H1 (cell line): Measurements from ENCODE around the gene OTUD3. TPM values are rescaled to one million over a fixed set of nuclear protein-coding genes. Genes with fewer than 3 reads are reported as not detected.

Experiments
- CTCF ChIA-PET: fragments of 300-600 bp; sonication (Branson Sonifier 250); formaldehyde crosslinking; loops from one replicate; lab custom pipeline; 2021; ENCODE audit not compliant: partially characterized antibody; lab: Charles Lee
- POLR2A ChIA-PET: fragments of 300-600 bp; sonication (Branson Sonifier 250); formaldehyde crosslinking; loops from one replicate; lab custom pipeline; 2021; ENCODE audit warnings: inconsistent platforms; ENCODE audit not compliant: partially characterized antibody; lab: Charles Lee
- DNase-seq, 2 experiments: peaks; one replicate each; pipeline versions ENCODE4 v3.0.0 to v3.0.0-alpha.2; 2010 to 2022; ENCODE audit warnings: low spot score in 2 of 2, low read depth in 1 of 2, mixed read lengths in 1 of 2
- FAIRE-seq: peaks from 2 replicates; lab custom pipeline; 2011; peaks lifted over from hg19 to GRCh38; lab: Jason Lieb, UNC
- H2AFZ ChIP-seq: 2 replicates; pipeline ENCODE4 v1.8.1; 2012; ENCODE audit warnings: low read length, inconsistent platforms
- H2AK5ac ChIP-seq: 2 replicates; pipeline ENCODE4 v1.6.1; 2013; ENCODE audit warnings: low read depth, low read length
- H2BK120ac ChIP-seq: replicated peaks from 2 replicates; pipeline ENCODE3; 2013; ENCODE audit warnings: low read depth, low read length, inconsistent platforms
- H2BK12ac ChIP-seq: 2 replicates; pipeline ENCODE4 v1.6.1; 2013; ENCODE audit warnings: low read depth, low read length
- H2BK15ac ChIP-seq: 2 replicates; pipeline ENCODE4 v1.6.1; 2013; ENCODE audit warnings: low read length
- H2BK20ac ChIP-seq: 2 replicates; pipeline ENCODE4 v1.6.1; 2013; ENCODE audit warnings: low read length
- H2BK5ac ChIP-seq: 2 replicates; pipeline ENCODE4 v1.6.1; 2013; ENCODE audit warnings: low read depth, low read length
- H3K14ac ChIP-seq: 2 replicates; pipeline ENCODE4 v1.6.1; 2013; ENCODE audit warnings: inconsistent platforms; ENCODE audit not compliant: insufficient read length
- H3K18ac ChIP-seq: 2 replicates; pipeline ENCODE4 v1.6.1; 2013; ENCODE audit warnings: low read length; ENCODE audit errors: extremely low read depth
- H3K23ac ChIP-seq: 2 replicates; pipeline ENCODE4 v1.6.1; 2013; ENCODE audit warnings: inconsistent platforms; ENCODE audit not compliant: insufficient read length
- H3K23me2 ChIP-seq: 2 replicates; pipeline ENCODE4 v1.6.1; 2013; ENCODE audit warnings: low read depth, low read length
- H3K27ac ChIP-seq: 2 replicates; pipeline ENCODE4 v1.6.1; 2011; ENCODE audit warnings: low read depth, low read length, inconsistent platforms
- H3K27me3 ChIP-seq, 4 experiments: replicated peaks in 1 of 4; 1 replicate in 1 of 4; 2 replicates in 3 of 4; pipeline versions ENCODE4 v1.6.1 to v1.8.1; 2011 to 2013; ENCODE audit warnings: low read length in 3 of 4, mild to moderate bottlenecking in 3 of 4, inconsistent platforms in 2 of 4, mixed read lengths in 2 of 4, moderate library complexity in 1 of 4; ENCODE audit not compliant: control insufficient read depth in 3 of 4, insufficient read depth in 3 of 4; ENCODE audit errors: extremely low read depth in 1 of 4
- H3K36me3 ChIP-seq, 4 experiments: 2 replicates each; pipeline versions ENCODE4 v1.6.1 to v1.8.1; 2011 to 2013; ENCODE audit warnings: mild to moderate bottlenecking in 4 of 4, low read length in 3 of 4, moderate library complexity in 2 of 4, control low read depth in 1 of 4, inconsistent platforms in 1 of 4; ENCODE audit not compliant: insufficient read depth in 4 of 4, control insufficient read depth in 2 of 4
- H3K4ac ChIP-seq: replicated peaks from 2 replicates; pipeline ENCODE3; 2013; ENCODE audit warnings: low read length, low read depth, mixed read lengths, inconsistent platforms; ENCODE audit not compliant: insufficient read length
- H3K4me1 ChIP-seq, 4 experiments: replicated peaks in 1 of 4; 1 replicate in 1 of 4; 2 replicates in 3 of 4; pipeline versions ENCODE4 v1.6.1 to v1.8.1; 2011 to 2013; ENCODE audit warnings: low read length in 3 of 4, inconsistent platforms in 2 of 4, mixed read lengths in 1 of 4; ENCODE audit not compliant: insufficient read depth in 4 of 4, control insufficient read depth in 3 of 4
- H3K4me2 ChIP-seq, 2 experiments: 2 replicates each; pipeline versions ENCODE4 v1.6.1 to v1.8.1; 2011 to 2013; ENCODE audit warnings: low read depth in 2 of 2, low read length in 2 of 2, control low read depth in 1 of 2, inconsistent platforms in 1 of 2, mild to moderate bottlenecking in 1 of 2; ENCODE audit not compliant: insufficient read depth in 1 of 2
- H3K4me3 ChIP-seq, 4 experiments: fragments of 200-600, 300-600 bp in 1 of 4; sonication (generic), shearing (Covaris generic), sonication (Bioruptor Twin) in 1 of 4; 2 replicates each; pipeline versions ENCODE4 v1.5.1 to v1.8.1; 2011 to 2016; ENCODE audit warnings: low read length in 4 of 4, low read depth in 3 of 4, control low read depth in 2 of 4, inconsistent platforms in 2 of 4, mild to moderate bottlenecking in 2 of 4, mixed read lengths in 1 of 4, moderate library complexity in 1 of 4; ENCODE audit not compliant: insufficient read depth in 2 of 4; ENCODE audit errors: extremely low read depth in 1 of 4
- H3K56ac ChIP-seq: replicated peaks from 2 replicates; pipeline ENCODE3; 2013; ENCODE audit warnings: low read depth, mild to moderate bottlenecking, mixed read lengths, low read length, inconsistent platforms; ENCODE audit not compliant: insufficient read length
- H3K79me1 ChIP-seq: 2 replicates; pipeline ENCODE4 v1.6.1; 2013; ENCODE audit warnings: low read depth, low read length, control low read depth
- H3K79me2 ChIP-seq, 2 experiments: 2 replicates each; pipeline versions ENCODE4 v1.6.1 to v1.8.1; 2012 to 2013; ENCODE audit warnings: low read length in 2 of 2, mild to moderate bottlenecking in 2 of 2, inconsistent platforms in 1 of 2; ENCODE audit not compliant: insufficient read depth in 2 of 2, control insufficient read depth in 1 of 2
- H3K9ac ChIP-seq, 4 experiments: replicated peaks in 1 of 4; 1 replicate in 1 of 4; 2 replicates in 3 of 4; pipeline versions ENCODE4 v1.6.1 to v1.8.1; 2011 to 2013; ENCODE audit warnings: low read depth in 3 of 4, low read length in 3 of 4, control low read depth in 2 of 4, mild to moderate bottlenecking in 2 of 4, moderate library complexity in 2 of 4, inconsistent platforms in 1 of 4; ENCODE audit errors: extremely low read depth in 1 of 4
- H3K9me3 ChIP-seq, 2 experiments: 2 replicates each; pipeline versions ENCODE4 v1.6.1 to v1.8.1; 2012 to 2013; ENCODE audit warnings: mild to moderate bottlenecking in 2 of 2, moderate library complexity in 2 of 2, control low read depth in 1 of 2, inconsistent platforms in 1 of 2, low read depth in 1 of 2, low read length in 1 of 2, mixed read lengths in 1 of 2; ENCODE audit not compliant: insufficient read depth in 2 of 2
- H4K20me1 ChIP-seq, 2 experiments: replicated peaks in 1 of 2; 2 replicates each; pipeline versions ENCODE3 to v1.8.1; 2011 to 2013; ENCODE audit warnings: inconsistent platforms in 2 of 2, low read length in 2 of 2, mild to moderate bottlenecking in 1 of 2; ENCODE audit not compliant: insufficient read depth in 2 of 2, control insufficient read depth in 1 of 2
- H4K5ac ChIP-seq: 2 replicates; pipeline ENCODE4 v1.6.1; 2013; ENCODE audit warnings: low read length, low read depth, mixed read lengths, inconsistent platforms; ENCODE audit not compliant: insufficient read length
- H4K8ac ChIP-seq: 2 replicates; pipeline ENCODE4 v1.8.0; 2013; ENCODE audit warnings: mild to moderate bottlenecking, moderate library complexity, low read length, inconsistent platforms; ENCODE audit not compliant: insufficient read depth; ENCODE audit errors: extremely low read depth
- H4K91ac ChIP-seq: replicated peaks from 2 replicates; pipeline ENCODE3; 2013; ENCODE audit warnings: low read length, mixed read lengths, inconsistent platforms; ENCODE audit not compliant: insufficient read length
- EGR1 ChIP-seq: IDR thresholded peaks from 2 replicates; pipeline ENCODE4 v1.6.1; 2011; ENCODE audit warnings: low read depth, low read length, borderline replicate concordance
- EZH2 ChIP-seq: fragments of 200-600 bp; sonication (generic); IDR thresholded peaks from 2 replicates; pipeline ENCODE4 v1.7.1; 2012; ENCODE audit warnings: low read depth, mild to moderate bottlenecking, moderate library complexity, low read length, inconsistent platforms; ENCODE audit not compliant: severe bottlenecking
- HDAC6 ChIP-seq: IDR thresholded peaks from one replicate; pipeline ENCODE4 v1.7.1; 2012; ENCODE audit warnings: low read depth, mild to moderate bottlenecking, inconsistent platforms, low read length, moderate library complexity
- JUND ChIP-seq: IDR thresholded peaks from 2 replicates; pipeline ENCODE4 v1.6.1; 2011; ENCODE audit warnings: mild to moderate bottlenecking, improper control_type of control experiment, low read length
- KDM4A ChIP-seq: IDR thresholded peaks from one replicate; pipeline ENCODE4 v1.7.1; 2012; ENCODE audit warnings: low read depth, mild to moderate bottlenecking, moderate library complexity, low read length, inconsistent platforms; ENCODE audit not compliant: severe bottlenecking
- NANOG ChIP-seq: IDR thresholded peaks from 2 replicates; pipeline ENCODE4 v1.6.1; 2011; ENCODE audit warnings: low read length, low read depth, mild to moderate bottlenecking, inconsistent platforms; ENCODE audit not compliant: insufficient read depth, poor library complexity, severe bottlenecking
- POLR2AphosphoS5 ChIP-seq: IDR thresholded peaks from 2 replicates; pipeline ENCODE4 v1.6.1; 2011; ENCODE audit warnings: low read depth, low read length
- RFX5 ChIP-seq: IDR thresholded peaks from 2 replicates; pipeline ENCODE4 v1.6.1; 2011; ENCODE audit warnings: low read depth, low read length, improper control_type of control experiment, borderline replicate concordance
- RNF2 ChIP-seq: fragments of 200-900, 300-1000 bp; sonication (generic); IDR thresholded peaks from 2 replicates; pipeline ENCODE4 v1.7.1; 2016; ENCODE audit warnings: borderline replicate concordance, low read depth, mild to moderate bottlenecking, antibody characterized with exemption, low read length; ENCODE audit not compliant: poor library complexity, severe bottlenecking; ENCODE audit errors: missing control alignments
- SIN3A ChIP-seq, 2 experiments: IDR thresholded peaks in 1 of 2; conservative IDR thresholded peaks in 1 of 2; 2 replicates each; pipeline ENCODE4 v1.6.1; 2011 to 2012; ENCODE audit warnings: low read length in 2 of 2, improper control_type of control experiment in 1 of 2, low read depth in 1 of 2, mild to moderate bottlenecking in 1 of 2
- SIRT6 ChIP-seq: IDR thresholded peaks from one replicate; pipeline ENCODE4 v1.7.1; 2012; ENCODE audit warnings: low read length, inconsistent platforms
- SIX5 ChIP-seq: IDR thresholded peaks from 2 replicates; pipeline ENCODE4 v1.6.1; 2011; ENCODE audit warnings: mild to moderate bottlenecking, low read depth, low read length
- WGBS, 2 experiments: shearing (Covaris generic) in 1 of 2; methylation state at CpG; one replicate each; pipeline versions ENCODE4 v1.1.6 to v1.1.7; 2013 to 2015; ENCODE audit warnings: low lambda C conversion rate in 2 of 2, mixed read lengths in 2 of 2, inconsistent platforms in 1 of 2, low coverage in 1 of 2, missing lambda C conversion rate in 1 of 2; ENCODE audit not compliant: insufficient replicate concordance in 2 of 2, insufficient coverage in 1 of 2, insufficient read length in 1 of 2; ENCODE audit errors: extremely low coverage in 1 of 2, missing lambda C conversion rate in 1 of 2; 5-methylcytosine and 5-hydroxymethylcytosine counted together
- polyA plus RNA-seq, 7 experiments: library from polyadenylated mRNA; depleted of rRNA in 3 of 7; stranded (reverse) in 5 of 7; unstranded in 2 of 7; fragments of >200 nt in 5 of 7; fragments of 200-250 nt in 2 of 7; gene quantifications; 1 replicate in 5 of 7; 2 replicates in 1 of 7; 4 replicates in 1 of 7; pipeline versions ENCODE4 v1.2.1 to v1.2.3, GENCODE V29; 2011 to 2013; ENCODE audit warnings: missing spikeins in 2 of 7, mixed read lengths in 2 of 7
- total RNA-seq: library from RNA; stranded (reverse); fragmentation: NEBNext Ultra II Directional; extraction: Animal tissue kit (Norgen Biotek cat#: 25700); gene quantifications from 2 replicates; pipeline ENCODE4 v1.2.1, GENCODE V29; 2021

OTUD3 gene
- total and polyA plus RNA-seq, 2 of the 8 experiments (the other 6 are each of a cell fraction or from before 2014, with no cell fraction given): 6.3 to 11.9 TPM

DNA sequence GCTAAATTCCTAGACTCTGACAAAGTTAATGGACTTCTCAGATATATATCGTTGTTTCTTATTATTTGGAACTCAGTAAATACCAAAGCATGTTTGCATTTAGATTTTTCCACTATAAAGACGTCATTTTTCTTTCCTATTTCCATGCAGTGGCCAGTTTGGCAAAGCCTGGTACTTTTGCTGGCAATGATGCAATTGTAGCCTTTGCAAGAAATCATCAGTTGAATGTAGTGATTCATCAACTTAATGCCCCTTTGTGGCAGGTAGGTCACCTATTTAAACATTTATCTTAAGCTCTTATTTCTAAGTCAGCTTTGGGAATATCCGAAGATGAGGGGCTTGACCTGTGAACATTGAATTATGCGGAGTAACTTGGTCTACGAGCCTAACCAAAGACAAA lies 12.0 kb downstream of the OTUD3 start:
- Histone ChIP-seq H3K4ac (no peak overlapping the region), H2AFZ (no peak overlapping the region), H3K23me2 (no peaks in the 10 kb centered on the region), H3K18ac (no peak overlapping the region), H2BK5ac (no peak overlapping the region), H3K36me3 (peaks cover 8 to 71% (median 46%) of the 10 kb centered on the region in 4 experiments; a peak in 7 of 8 replicates), H2BK120ac (no peak overlapping the region), H3K4me2 (no peak overlapping the region), H3K56ac (no peak overlapping the region), H3K27me3 (no peaks in the 10 kb centered on the region), H4K91ac (no peak overlapping the region), H3K4me1 (no peaks in the 10 kb centered on the region), H3K4me3 (no peak overlapping the region), H3K9me3 (no peaks in the 10 kb centered on the region), H2BK12ac (no peak overlapping the region), H3K79me1 (peaks cover 3% of the 10 kb centered on the region; the same call in 1 of the 2 replicates), H3K23ac (no peak overlapping the region), H4K8ac (no peak overlapping the region), H2BK20ac (no peak overlapping the region), H3K79me2 (peaks cover 0 to 19% of the 10 kb centered on the region in 2 experiments; a peak in 2 of 4 replicates), H2BK15ac (no peak overlapping the region), H3K27ac (no peak overlapping the region), H2AK5ac (no peak overlapping the region), H3K9ac (no peak overlapping the region), H4K5ac (no peak overlapping the region), H4K20me1 (peaks cover 2 to 6% of the 10 kb centered on the region in 2 experiments), H3K14ac (no peak overlapping the region)
- CTCF ChIA-PET: interaction anchor here (1.2 kb wide), 1 partner anchor 12 kb away, joined by 8 read pairs; the partner anchor contains the start of gene OTUD3
- POLR2A ChIA-PET: no interaction called here
- TF ChIP-seq NANOG (no peak), POLR2AphosphoS5 (no peak), RNF2 (no peak), JUND (no peak), SIRT6 (no peak), KDM4A (no peak), SIX5 (no peak), EZH2 (no peak), RFX5 (no peak), EGR1 (no peak), SIN3A (conservative IDR thresholded peaks at IDR 0.05 in 1 of 2, IDR thresholded peaks at IDR 0.05 in 1 of 2; ENCODE audit: low read depth in 1 of 2, low read length in 2 of 2) (no peak), HDAC6 (no peak)
- DNase-seq (no peak), FAIRE-seq (no peak)
- 93% methylated on average over 5 of the region's 5 CpGs; no CpG with 5 or more reads in 1 of the 2 experiments for WGBS, 2 experiments
